Measurements from ENCODE around the gene C3orf52. TPM values are rescaled to one million over a fixed set of nuclear protein-coding genes. Genes with fewer than 3 reads are reported as not detected.

Gene C3orf52
- 8.2 TPM for total RNA-seq

GRCh38 chr3:112086076-112086854, at the start of gene C3orf52:
Gene C3orf52, plus strand, starts transcription at chr3:112086389. Its CDS starts 19 bp downstream, at chr3:112086408.

GRCh38 chr3:112132975-112133448, 46.8 kb downstream of the C3orf52 start, which contains the start of gene GCSAM:
Gene GCSAM, minus strand, starts transcription at chr3:112133248. Its CDS starts 128 bp downstream, at chr3:112133120.

Small RNA genes lying within 50 kb of the gene (small RNA-seq; reads per million reads assigned to genes)
- not detected for gene MIR567 (ENCODE audit: low replicate concordance)

Other genes starting within 250 kb of the C3orf52 start
- 99.8 TPM for gene PHLDB2, start 227.1 kb upstream of the C3orf52 start, total RNA-seq
- gene ABHD10, start 107.4 kb upstream of the C3orf52 start, total RNA-seq: 51.6 TPM
- gene TAGLN3, start 87.5 kb upstream of the C3orf52 start, total RNA-seq: 0.76 TPM
- not detected for gene TMPRSS7, start 51.7 kb upstream of the C3orf52 start, total RNA-seq
- gene GCSAM, start 46.9 kb downstream of the C3orf52 start, total RNA-seq: 0.99 TPM
- 1.5 TPM for gene SLC9C1, start 207.8 kb downstream of the C3orf52 start, total RNA-seq
- gene CD200, start 246.8 kb downstream of the C3orf52 start, total RNA-seq: 13.4 TPM